Mesenchymal stem cell (in vitro differentiated cells and primary cell): ENCODE measurements around the gene MYOD1.

Source experiments
- DNase-seq: peaks from one replicate; pipeline ENCODE4 v3.0.0-alpha.2; 2013
- H2AFZ ChIP-seq: one replicate; pipeline ENCODE4 v1.6.1; 2013; ENCODE audit warnings: low read depth, mild to moderate bottlenecking, control low read depth, inconsistent platforms, low read length, moderate library complexity
- H2AK5ac ChIP-seq: 2 replicates; pipeline ENCODE4 v1.6.1; 2013; ENCODE audit warnings: low read length, moderate library complexity, mild to moderate bottlenecking, inconsistent platforms; ENCODE audit not compliant: severe bottlenecking
- H2BK120ac ChIP-seq: one replicate; pipeline ENCODE4 v1.6.1; 2013; ENCODE audit warnings: low read depth, mild to moderate bottlenecking, inconsistent platforms, low read length, moderate library complexity
- H2BK12ac ChIP-seq, 2 experiments: one replicate each; pipeline ENCODE4 v1.6.1; 2013; ENCODE audit warnings: inconsistent platforms in 2 of 2, low read length in 2 of 2, mild to moderate bottlenecking in 2 of 2, moderate library complexity in 2 of 2, control low read depth in 1 of 2
- H2BK15ac ChIP-seq: one replicate; pipeline ENCODE4 v1.6.1; 2013; ENCODE audit warnings: mild to moderate bottlenecking, low read depth, inconsistent platforms; ENCODE audit not compliant: poor library complexity, severe bottlenecking
- H2BK5ac ChIP-seq: 2 replicates; pipeline ENCODE4 v1.6.1; 2013; ENCODE audit warnings: low read depth, mild to moderate bottlenecking, low read length, control low read depth, inconsistent platforms; ENCODE audit not compliant: poor library complexity, severe bottlenecking
- H3K14ac ChIP-seq, 2 experiments: one replicate each; pipeline ENCODE4 v1.6.1; 2013; ENCODE audit warnings: inconsistent platforms in 2 of 2, low read length in 2 of 2, control low read depth in 1 of 2, mild to moderate bottlenecking in 1 of 2, moderate library complexity in 1 of 2
- H3K18ac ChIP-seq, 2 experiments: one replicate each; pipeline ENCODE4 v1.6.1; 2013; ENCODE audit warnings: inconsistent platforms in 2 of 2, low read length in 2 of 2, control low read depth in 1 of 2, low read depth in 1 of 2, mild to moderate bottlenecking in 1 of 2
- H3K23ac ChIP-seq, 2 experiments: one replicate each; pipeline ENCODE4 v1.6.1; 2013; ENCODE audit warnings: inconsistent platforms in 2 of 2, low read length in 2 of 2, mild to moderate bottlenecking in 2 of 2, moderate library complexity in 2 of 2, control low read depth in 1 of 2
- H3K27ac ChIP-seq: 2 replicates; pipeline ENCODE4 v1.5.1; 2013; ENCODE audit warnings: mild to moderate bottlenecking, moderate library complexity, low read length, control low read depth, inconsistent platforms; ENCODE audit not compliant: poor library complexity, severe bottlenecking
- H3K27me3 ChIP-seq, 2 experiments: 2 replicates each; pipeline versions ENCODE4 v1.6.1 to v1.7.0; 2013; ENCODE audit warnings: low read length in 2 of 2, mild to moderate bottlenecking in 2 of 2, moderate library complexity in 2 of 2, control low read depth in 1 of 2, inconsistent platforms in 1 of 2; ENCODE audit not compliant: control insufficient read depth in 1 of 2, insufficient read depth in 1 of 2
- H3K36me3 ChIP-seq, 2 experiments: 2 replicates each; pipeline versions ENCODE4 v1.6.1 to v1.7.0; 2013; ENCODE audit warnings: low read length in 2 of 2, control low read depth in 1 of 2, inconsistent platforms in 1 of 2, low read depth in 1 of 2, mild to moderate bottlenecking in 1 of 2; ENCODE audit not compliant: insufficient read depth in 2 of 2, control insufficient read depth in 1 of 2
- H3K4ac ChIP-seq, 2 experiments: one replicate each; pipeline ENCODE4 v1.6.1; 2013; ENCODE audit warnings: inconsistent platforms in 2 of 2, low read length in 2 of 2, mild to moderate bottlenecking in 2 of 2, moderate library complexity in 2 of 2, control low read depth in 1 of 2, low read depth in 1 of 2
- H3K4me1 ChIP-seq: 2 replicates; pipeline ENCODE4 v1.6.1; 2013; ENCODE audit warnings: low read depth, low read length, control low read depth; ENCODE audit not compliant: control insufficient read depth, insufficient read depth
- H3K4me2 ChIP-seq: 2 replicates; pipeline ENCODE4 v1.6.1; 2013; ENCODE audit warnings: low read length, mild to moderate bottlenecking, inconsistent platforms; ENCODE audit not compliant: poor library complexity, severe bottlenecking
- H3K4me3 ChIP-seq, 2 experiments: 2 replicates each; pipeline versions ENCODE4 v1.5.1 to v1.7.0; 2013; ENCODE audit warnings: low read length in 2 of 2, mild to moderate bottlenecking in 2 of 2, control low read depth in 1 of 2, low read depth in 1 of 2; ENCODE audit not compliant: insufficient read depth in 1 of 2
- H3K79me1 ChIP-seq: replicated peaks from 2 replicates; pipeline ENCODE4 v1.6.1; 2013; ENCODE audit warnings: mild to moderate bottlenecking, control low read depth, low read length, inconsistent platforms; ENCODE audit not compliant: poor library complexity, severe bottlenecking
- H3K9ac ChIP-seq: 2 replicates; pipeline ENCODE4 v1.7.0; 2013; ENCODE audit warnings: mild to moderate bottlenecking, low read length, moderate library complexity
- H3K9me3 ChIP-seq: 2 replicates; pipeline ENCODE4 v1.7.0; 2013; ENCODE audit warnings: mild to moderate bottlenecking, low read length; ENCODE audit not compliant: control insufficient read depth
- H4K8ac ChIP-seq: one replicate; pipeline ENCODE4 v1.6.1; 2013; ENCODE audit warnings: inconsistent platforms, mild to moderate bottlenecking, low read length, moderate library complexity
- H4K91ac ChIP-seq: one replicate; pipeline ENCODE4 v1.6.1; 2013; ENCODE audit warnings: mild to moderate bottlenecking, low read length, inconsistent platforms
- WGBS: methylation state at CpG from one replicate; pipeline ENCODE4 v1.1.7; 2013; ENCODE audit warnings: mixed read lengths; 5-methylcytosine and 5-hydroxymethylcytosine counted together

Gene MYOD1

GRCh38 chr11:17753153-17753552, 33.8 kb downstream of the MYOD1 start:
- Histone ChIP-seq H3K36me3 (no peaks in the 10 kb centered on the region), H3K4me2 (no peak overlapping the region), H4K8ac (no peak overlapping the region), H2BK12ac (no peak overlapping the region), H3K9ac (no peak overlapping the region), H3K4ac (no peak overlapping the region), H3K4me1 (no peaks in the 10 kb centered on the region), H3K14ac (no peak overlapping the region), H3K27ac (no peak overlapping the region), H3K4me3 (no peak overlapping the region), H3K27me3 (peaks cover 20 to 90% of the 10 kb centered on the region in 2 experiments), H3K9me3 (peaks cover under 1% of the 10 kb centered on the region), H2BK15ac (no peak overlapping the region), H3K79me1 (no peaks in the 10 kb centered on the region), H2BK120ac (no peak overlapping the region), H3K23ac (peak overlapping the region in 1 of 2 experiments; percentile 16), H2BK5ac (no peak overlapping the region), H4K91ac (no peak overlapping the region), H3K18ac (no peak overlapping the region), H2AFZ (no peak overlapping the region), H2AK5ac (no peak overlapping the region)
- no peak for DNase-seq
- WGBS: 67% methylated on average over 5 of the region's 5 CpGs

- Histone ChIP-seq H3K27ac (no peak overlapping the region), H2AK5ac (no peak overlapping the region), H2AFZ (no peak overlapping the region), H3K36me3 (no peaks in the 10 kb centered on the region), H3K4ac (no peak overlapping the region), H3K79me1 (no peaks in the 10 kb centered on the region), H2BK5ac (no peak overlapping the region), H2BK12ac (no peak overlapping the region), H3K14ac (no peak overlapping the region), H2BK120ac (no peak overlapping the region), H3K27me3 (peaks cover 19 to 90% of the 10 kb centered on the region in 2 experiments), H3K9me3 (peaks cover 6% of the 10 kb centered on the region), H3K9ac (no peak overlapping the region), H3K23ac (no peak overlapping the region), H3K4me1 (no peaks in the 10 kb centered on the region), H4K91ac (no peak overlapping the region), H3K18ac (no peak overlapping the region), H4K8ac (no peak overlapping the region), H3K4me2 (no peak overlapping the region), H3K4me3 (no peak overlapping the region), H2BK15ac (no peak overlapping the region)
- DNase-seq: no peak
- 84% methylated on average over 10 of the region's 10 CpGs for WGBS
Measured at GRCh38 chr11:17753641-17754040, 34.3 kb downstream of the MYOD1 start.

GRCh38 chr11:17755891-17756290, 36.5 kb downstream of the MYOD1 start:
- H4K91ac ChIP-seq: no peak overlapping the region
- H3K14ac ChIP-seq: no peak overlapping the region
- H2BK15ac ChIP-seq: no peak overlapping the region
- H3K9me3 ChIP-seq: peaks cover 9% of the 10 kb centered on the region
- no peak overlapping the region for H3K4me3 ChIP-seq
- no peak for DNase-seq
- no peak overlapping the region for H4K8ac ChIP-seq
- H2BK5ac ChIP-seq: no peak overlapping the region
- H2BK120ac ChIP-seq: no peak overlapping the region
- no peak overlapping the region for H3K18ac ChIP-seq
- H3K27me3 ChIP-seq: peaks cover 14 to 72% of the 10 kb centered on the region in 2 experiments
- no peak overlapping the region for H3K27ac ChIP-seq
- H3K4me2 ChIP-seq: no peak overlapping the region
- no peaks in the 10 kb centered on the region for H3K36me3 ChIP-seq
- H3K9ac ChIP-seq: no peak overlapping the region
- no peaks in the 10 kb centered on the region for H3K79me1 ChIP-seq
- H3K4me1 ChIP-seq: no peaks in the 10 kb centered on the region
- no peak overlapping the region for H2BK12ac ChIP-seq
- H3K23ac ChIP-seq: no peak overlapping the region
- H3K4ac ChIP-seq: no peak overlapping the region
- H2AK5ac ChIP-seq: no peak overlapping the region
- no peak overlapping the region for H2AFZ ChIP-seq
- WGBS: 76% methylated on average over 3 of the region's 3 CpGs

- H2BK15ac ChIP-seq: no peak overlapping the region
- H3K14ac ChIP-seq: no peak overlapping the region
- no peak overlapping the region for H2BK12ac ChIP-seq
- no peak overlapping the region for H2AFZ ChIP-seq
- H2BK120ac ChIP-seq: no peak overlapping the region
- peak overlapping the region in 1 of 2 experiments; percentile 25 for H3K18ac ChIP-seq
- no peak overlapping the region for H3K9ac ChIP-seq
- H3K4me3 ChIP-seq: no peak overlapping the region
- H4K91ac ChIP-seq: no peak overlapping the region
- H3K27me3 ChIP-seq: peaks cover 23 to 61% of the 10 kb centered on the region in 2 experiments
- 53% methylated on average over 21 of the region's 23 CpGs for WGBS
- H3K23ac ChIP-seq: no peak overlapping the region
- H4K8ac ChIP-seq: no peak overlapping the region
- H3K4ac ChIP-seq: no peak overlapping the region
- no peak overlapping the region for H3K4me2 ChIP-seq
- no peak overlapping the region for H2AK5ac ChIP-seq
- peak; percentile 41 for DNase-seq
- no peak overlapping the region for H2BK5ac ChIP-seq
- peaks cover 4% of the 10 kb centered on the region for H3K4me1 ChIP-seq
- H3K27ac ChIP-seq: no peak overlapping the region
- H3K79me1 ChIP-seq: no peaks in the 10 kb centered on the region
- peaks cover 9% of the 10 kb centered on the region for H3K9me3 ChIP-seq
- no peaks in the 10 kb centered on the region for H3K36me3 ChIP-seq
Measured at GRCh38 chr11:17760102-17761029, 41.0 kb downstream of the MYOD1 start.
